ENCODE results near the gene TMEM200B.
"Not testable (repeated sequence)": the region's sequence is repeated elsewhere in the genome, so short reads cannot be mapped to it uniquely, and the experiment has no call there.

TMEM200B gene

GRCh38 chr1:29123887-29124365 is at the start of gene TMEM200B:
TMEM200B (minus strand) TSS chr1:29123903; CDS start chr1:29121828, 2,075 bp downstream.
- DNase-seq (ENCODE audit: low spot score), result no peak

- DNase-seq (ENCODE audit: low spot score), result no peak
Measured at GRCh38 chr1:29172415-29172939, 48.8 kb upstream of the TMEM200B start.

- DNase-seq (ENCODE audit: low spot score), result no peak
Measured at GRCh38 chr1:29171521-29171920, 47.8 kb upstream of the TMEM200B start.

- DNase-seq (ENCODE audit: low spot score), result no peak
Measured at GRCh38 chr1:29171089-29171488, 47.4 kb upstream of the TMEM200B start.

GRCh38 chr1:29169976-29170375 is 46.3 kb upstream of the TMEM200B start:
- DNase-seq (ENCODE audit: low spot score), result no peak

- DNase-seq (ENCODE audit: low spot score), result no peak
Measured at GRCh38 chr1:29167904-29168303, 44.2 kb upstream of the TMEM200B start.

GRCh38 chr1:29166291-29166878 is 42.7 kb upstream of the TMEM200B start:
- DNase-seq (ENCODE audit: low spot score), result no peak

- DNase-seq (ENCODE audit: low spot score), result no peak
Measured at GRCh38 chr1:29164588-29164987, 40.9 kb upstream of the TMEM200B start.

GRCh38 chr1:29162476-29163138 is 38.9 kb upstream of the TMEM200B start:
- DNase-seq (ENCODE audit: low spot score), result no peak

GRCh38 chr1:29162025-29162424 is 38.3 kb upstream of the TMEM200B start:
- no peak for DNase-seq (ENCODE audit: low spot score)

GRCh38 chr1:29159773-29160172 is 36.1 kb upstream of the TMEM200B start:
- no peak for DNase-seq (ENCODE audit: low spot score)

- DNase-seq (ENCODE audit: low spot score), result no peak
Measured at GRCh38 chr1:29157269-29157601, 33.5 kb upstream of the TMEM200B start.

GRCh38 chr1:29156543-29157268 is 33.0 kb upstream of the TMEM200B start:
- peak; percentile 55 for DNase-seq (ENCODE audit: low spot score)

GRCh38 chr1:29152046-29152805 is 28.5 kb upstream of the TMEM200B start:
- no peak for DNase-seq (ENCODE audit: low spot score)

GRCh38 chr1:29150346-29150745 is 26.6 kb upstream of the TMEM200B start:
- DNase-seq (ENCODE audit: low spot score), result not testable (repeated sequence)

- no peak for DNase-seq (ENCODE audit: low spot score)
Measured at GRCh38 chr1:29148656-29149491, 25.2 kb upstream of the TMEM200B start.

- peak; percentile 61 for DNase-seq (ENCODE audit: low spot score)
Measured at GRCh38 chr1:29145739-29146437, 22.2 kb upstream of the TMEM200B start.

- DNase-seq (ENCODE audit: low spot score), result no peak
Measured at GRCh38 chr1:29144178-29144577, 20.5 kb upstream of the TMEM200B start.

GRCh38 chr1:29142714-29143113 is 19.0 kb upstream of the TMEM200B start:
- no peak for DNase-seq (ENCODE audit: low spot score)

- DNase-seq (ENCODE audit: low spot score), result no peak
Measured at GRCh38 chr1:29136391-29136915, 12.8 kb upstream of the TMEM200B start.

- no peak for DNase-seq (ENCODE audit: low spot score)
Measured at GRCh38 chr1:29134695-29135028, 11.0 kb upstream of the TMEM200B start.

Measured in hematopoietic multipotent progenitor cell treated with erythropoietin and hydrocortisone succinate and interleukin-3 and kit ligand, for 17 days (in vitro differentiated cells).